Measurements from ENCODE around the gene LMNB1. TPM values are rescaled to one million over a fixed set of nuclear protein-coding genes. Genes with fewer than 3 reads are reported as not detected.

The LMNB1 gene
- total and polyA plus RNA-seq, 2 of the 13 experiments (the other 11 are each of a cell fraction or from before 2014, with no cell fraction given): 12.5 to 159 TPM

- TF ChIP-seq KLF16 (CRISPR knock-in tag; IDR thresholded peaks at IDR 0.05) (no peak), ZNF121 (CRISPR knock-in tag; IDR thresholded peaks at IDR 0.05) (peak; percentile 60), RNF2 (conservative IDR thresholded peaks at IDR 0.05; ENCODE audit: low read depth) (no peak), TBL1XR1 (IDR thresholded peaks at IDR 0.05; ENCODE audit: borderline replicate concordance, low read length, partially characterized antibody) (no peak), STAT5B (CRISPR knock-in tag; IDR thresholded peaks at IDR 0.05) (no peak), RBAK (CRISPR knock-in tag; IDR thresholded peaks at IDR 0.05) (no peak), MIXL1 (CRISPR knock-in tag; IDR thresholded peaks at IDR 0.05) (peak; percentile 42; the same call in 1 of the 2 replicates), YEATS2 (CRISPR knock-in tag; IDR thresholded peaks at IDR 0.05; ENCODE audit: borderline replicate concordance) (no peak), KDM6A (CRISPR knock-in tag; IDR thresholded peaks at IDR 0.05; ENCODE audit: low read depth) (no peak), RBM22 (optimal IDR thresholded peaks at IDR 0.05; ENCODE audit: low read length) (no peak), GLMP (CRISPR knock-in tag; IDR thresholded peaks at IDR 0.05; ENCODE audit: borderline replicate concordance) (no peak), ZNF362 (CRISPR knock-in tag; IDR thresholded peaks at IDR 0.05; ENCODE audit: borderline replicate concordance) (peak; percentile 69; the same call in 1 of the 2 replicates), SOX13 (IDR thresholded peaks at IDR 0.05) (no peak), SOX13 (CRISPR knock-in tag; conservative IDR thresholded peaks at IDR 0.05 in 1 of 2, IDR thresholded peaks at IDR 0.05 in 1 of 2) (no peak), ATM (IDR thresholded peaks at IDR 0.05; ENCODE audit: borderline replicate concordance) (no peak), ARNT2 (CRISPR knock-in tag; IDR thresholded peaks at IDR 0.05; ENCODE audit: low read depth) (no peak), ZNF724P (CRISPR knock-in tag; IDR thresholded peaks at IDR 0.05; ENCODE audit: borderline replicate concordance) (no peak)
- TF ChIP-seq, protein P1, sequence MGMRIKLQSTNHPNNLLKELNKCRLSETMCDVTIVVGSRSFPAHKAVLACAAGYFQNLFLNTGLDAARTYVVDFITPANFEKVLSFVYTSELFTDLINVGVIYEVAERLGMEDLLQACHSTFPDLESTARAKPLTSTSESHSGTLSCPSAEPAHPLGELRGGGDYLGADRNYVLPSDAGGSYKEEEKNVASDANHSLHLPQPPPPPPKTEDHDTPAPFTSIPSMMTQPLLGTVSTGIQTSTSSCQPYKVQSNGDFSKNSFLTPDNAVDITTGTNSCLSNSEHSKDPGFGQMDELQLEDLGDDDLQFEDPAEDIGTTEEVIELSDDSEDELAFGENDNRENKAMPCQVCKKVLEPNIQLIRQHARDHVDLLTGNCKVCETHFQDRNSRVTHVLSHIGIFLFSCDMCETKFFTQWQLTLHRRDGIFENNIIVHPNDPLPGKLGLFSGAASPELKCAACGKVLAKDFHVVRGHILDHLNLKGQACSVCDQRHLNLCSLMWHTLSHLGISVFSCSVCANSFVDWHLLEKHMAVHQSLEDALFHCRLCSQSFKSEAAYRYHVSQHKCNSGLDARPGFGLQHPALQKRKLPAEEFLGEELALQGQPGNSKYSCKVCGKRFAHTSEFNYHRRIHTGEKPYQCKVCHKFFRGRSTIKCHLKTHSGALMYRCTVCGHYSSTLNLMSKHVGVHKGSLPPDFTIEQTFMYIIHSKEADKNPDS (CRISPR knock-in tag; IDR thresholded peaks at IDR 0.05): no peak
- TF ChIP-seq, protein P2, sequence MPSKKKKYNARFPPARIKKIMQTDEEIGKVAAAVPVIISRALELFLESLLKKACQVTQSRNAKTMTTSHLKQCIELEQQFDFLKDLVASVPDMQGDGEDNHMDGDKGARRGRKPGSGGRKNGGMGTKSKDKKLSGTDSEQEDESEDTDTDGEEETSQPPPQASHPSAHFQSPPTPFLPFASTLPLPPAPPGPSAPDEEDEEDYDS (CRISPR knock-in tag; IDR thresholded peaks at IDR 0.05): no peak
- TF ChIP-seq, protein P3, sequence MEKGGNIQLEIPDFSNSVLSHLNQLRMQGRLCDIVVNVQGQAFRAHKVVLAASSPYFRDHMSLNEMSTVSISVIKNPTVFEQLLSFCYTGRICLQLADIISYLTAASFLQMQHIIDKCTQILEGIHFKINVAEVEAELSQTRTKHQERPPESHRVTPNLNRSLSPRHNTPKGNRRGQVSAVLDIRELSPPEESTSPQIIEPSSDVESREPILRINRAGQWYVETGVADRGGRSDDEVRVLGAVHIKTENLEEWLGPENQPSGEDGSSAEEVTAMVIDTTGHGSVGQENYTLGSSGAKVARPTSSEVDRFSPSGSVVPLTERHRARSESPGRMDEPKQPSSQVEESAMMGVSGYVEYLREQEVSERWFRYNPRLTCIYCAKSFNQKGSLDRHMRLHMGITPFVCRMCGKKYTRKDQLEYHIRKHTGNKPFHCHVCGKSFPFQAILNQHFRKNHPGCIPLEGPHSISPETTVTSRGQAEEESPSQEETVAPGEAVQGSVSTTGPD (CRISPR knock-in tag; IDR thresholded peaks at IDR 0.05): no peak
Measured at GRCh38 chr5:126808521-126808988, 31.6 kb downstream of the LMNB1 start (continued).
